ENCODE results near the gene CSNK2A3. TPM values are rescaled to one million over a fixed set of nuclear protein-coding genes. Genes with fewer than 3 reads are reported as not detected.

CSNK2A3 gene
- total RNA-seq, 2 experiments from 2014 or later = 1.7 to 2.1 TPM

DNA sequence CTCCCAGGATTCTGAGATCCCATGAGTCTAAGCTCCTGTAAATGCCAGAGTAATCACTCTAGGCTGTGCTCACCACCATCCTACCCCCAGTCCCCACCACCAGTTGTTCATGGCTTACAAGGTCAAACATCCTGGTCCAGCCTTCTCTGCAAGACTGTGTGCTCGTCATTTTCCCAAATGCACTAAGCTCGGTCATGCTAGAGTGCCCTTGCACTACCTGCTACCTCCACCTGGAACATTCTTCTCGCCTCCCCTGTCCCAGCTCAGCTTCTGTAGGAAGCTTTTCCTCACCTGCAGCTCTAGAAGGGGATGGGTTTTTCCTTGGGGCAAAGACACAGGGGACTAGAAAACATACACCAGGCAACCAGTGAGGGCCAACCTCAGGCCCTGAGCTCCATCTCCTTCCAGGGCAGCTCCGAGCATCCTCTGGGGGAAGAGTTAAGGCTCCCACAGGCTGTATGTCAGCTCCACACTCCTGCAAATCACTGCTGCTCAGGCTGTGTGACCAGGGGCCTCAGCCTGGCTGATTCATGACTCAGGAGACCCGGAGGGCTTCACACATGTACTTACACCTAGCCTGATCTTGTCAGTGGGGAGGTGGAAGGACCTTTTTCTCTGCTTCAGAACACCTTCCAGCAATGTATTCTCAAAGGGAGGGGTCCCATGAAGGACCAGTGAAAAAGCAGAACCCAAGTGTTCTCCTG lies 37.2 kb upstream of the CSNK2A3 start:
- POLR2A ChIA-PET = no interaction called here
- intact Hi-C loops (cut with DNase I, micrococcal nuclease) = no loop called here
- no peak overlapping the region for H3K27ac Mint-ChIP-seq
- H3K27me3 Mint-ChIP-seq = no peaks in the 10 kb centered on the region
- H3K4me1 Mint-ChIP-seq = no peaks in the 10 kb centered on the region
- no peak for DNase-seq
- no peaks in the 10 kb centered on the region for H3K36me3 Mint-ChIP-seq (ENCODE audit: low read depth)
- H3K4me3 Mint-ChIP-seq = no peak overlapping the region
- CTCF ChIA-PET = no interaction called here
- ATAC-seq = no peak
- H3K9me3 Mint-ChIP-seq (ENCODE audit: low read depth) = no peaks in the 10 kb centered on the region

DNA sequence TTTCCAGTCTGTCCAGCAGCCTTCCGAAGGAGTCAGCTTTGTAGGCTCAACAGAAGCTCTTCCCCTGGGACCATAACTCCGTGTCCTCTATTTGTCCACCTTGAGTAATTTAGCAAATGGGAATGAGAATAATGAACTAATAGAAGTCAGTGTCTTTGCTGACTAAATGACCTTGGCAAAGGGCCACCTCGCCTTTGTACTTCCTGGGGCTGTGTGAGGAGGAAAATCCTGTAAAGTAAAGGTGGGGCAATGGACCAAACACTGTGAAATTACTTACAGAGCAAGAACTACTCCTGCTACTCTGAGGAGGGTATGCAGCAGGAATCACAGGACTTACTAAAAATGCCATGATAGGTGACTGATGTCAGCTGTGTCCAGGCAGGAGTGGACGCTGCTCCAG lies 36.2 kb upstream of the CSNK2A3 start:
- DNase-seq (no peak), ATAC-seq (no peak)
- no peaks in the 10 kb centered on the region for H3K4me1 Mint-ChIP-seq
- H3K36me3 Mint-ChIP-seq (ENCODE audit: low read depth) = no peaks in the 10 kb centered on the region
- no peaks in the 10 kb centered on the region for H3K27me3 Mint-ChIP-seq
- ChIA-PET POLR2A (no interaction called here), CTCF (no interaction called here)
- no peaks in the 10 kb centered on the region for H3K9me3 Mint-ChIP-seq (ENCODE audit: low read depth)
- no peak overlapping the region for H3K4me3 Mint-ChIP-seq
- no peak overlapping the region for H3K27ac Mint-ChIP-seq
- intact Hi-C loops (cut with DNase I, micrococcal nuclease) = no loop called here

DNA sequence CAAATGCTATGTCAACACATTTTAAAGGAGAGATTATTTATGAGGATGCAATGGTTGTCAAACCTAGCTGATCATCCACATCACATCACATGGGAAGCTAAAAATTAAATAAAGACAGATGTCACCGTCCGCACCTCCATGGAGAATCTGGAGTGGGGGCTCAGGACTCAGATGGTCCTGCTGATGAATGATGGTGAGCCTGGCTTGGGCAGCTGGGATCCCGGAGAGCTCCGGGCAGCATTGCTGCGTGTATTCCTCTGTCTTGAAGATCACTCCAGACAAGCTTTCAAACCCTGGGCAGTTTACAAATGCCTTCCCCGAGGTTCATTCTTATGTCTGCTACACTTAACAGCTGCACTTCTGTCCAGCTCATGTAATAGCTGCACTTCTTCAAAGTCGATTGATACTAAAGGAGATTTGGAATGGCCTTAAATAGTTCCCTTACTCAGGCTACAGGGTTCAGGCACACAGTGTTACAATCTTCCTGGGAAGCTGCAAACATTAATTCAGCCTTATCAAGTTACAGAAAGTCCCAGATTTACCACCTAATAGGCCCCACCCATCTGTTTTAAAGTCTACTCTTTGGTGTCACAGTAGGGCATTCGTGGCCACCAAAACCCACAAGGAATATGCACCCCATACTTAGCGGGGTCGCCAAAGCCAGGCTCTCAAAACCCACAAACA lies 34.7 kb upstream of the CSNK2A3 start:
- Mint-ChIP-seq H3K27me3 (no peaks in the 10 kb centered on the region), H3K4me1 (no peaks in the 10 kb centered on the region), H3K4me3 (no peak overlapping the region), H3K9me3 (ENCODE audit: low read depth) (no peaks in the 10 kb centered on the region), H3K27ac (no peak overlapping the region), H3K36me3 (ENCODE audit: low read depth) (no peaks in the 10 kb centered on the region)
- POLR2A ChIA-PET = no interaction called here
- CTCF ChIA-PET = no interaction called here
- ATAC-seq (no peak), DNase-seq (no peak)
- intact Hi-C loops (cut with DNase I, micrococcal nuclease) = no loop called here

DNA sequence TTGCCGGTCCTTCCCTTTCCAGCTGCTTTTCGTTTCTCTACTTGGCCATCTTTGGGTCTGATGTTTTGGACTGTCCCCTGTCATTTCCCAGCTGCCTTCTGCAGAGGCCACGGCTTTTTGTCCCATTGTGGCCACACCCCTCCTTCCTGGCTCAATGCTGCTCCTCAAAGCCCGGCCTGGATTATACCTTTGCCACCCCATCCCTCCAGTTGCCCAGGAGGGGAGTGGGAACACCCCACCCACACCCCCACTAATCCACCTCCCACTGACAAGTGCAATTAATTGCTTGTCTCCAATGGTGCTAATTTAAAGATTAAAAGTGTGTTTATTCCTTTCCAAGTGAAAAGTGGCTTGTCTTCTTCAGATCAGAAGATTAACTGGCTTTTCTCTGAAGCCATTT lies 34.2 kb upstream of the CSNK2A3 start:
- no peak overlapping the region for H3K4me3 Mint-ChIP-seq
- CTCF ChIA-PET = no interaction called here
- H3K4me1 Mint-ChIP-seq = no peaks in the 10 kb centered on the region
- POLR2A ChIA-PET = no interaction called here
- no peak overlapping the region for H3K27ac Mint-ChIP-seq
- H3K9me3 Mint-ChIP-seq (ENCODE audit: low read depth) = no peaks in the 10 kb centered on the region
- intact Hi-C loops (cut with DNase I, micrococcal nuclease) = no loop called here
- no peak for ATAC-seq
- no peak for DNase-seq
- no peaks in the 10 kb centered on the region for H3K36me3 Mint-ChIP-seq (ENCODE audit: low read depth)
- H3K27me3 Mint-ChIP-seq = no peaks in the 10 kb centered on the region

DNA sequence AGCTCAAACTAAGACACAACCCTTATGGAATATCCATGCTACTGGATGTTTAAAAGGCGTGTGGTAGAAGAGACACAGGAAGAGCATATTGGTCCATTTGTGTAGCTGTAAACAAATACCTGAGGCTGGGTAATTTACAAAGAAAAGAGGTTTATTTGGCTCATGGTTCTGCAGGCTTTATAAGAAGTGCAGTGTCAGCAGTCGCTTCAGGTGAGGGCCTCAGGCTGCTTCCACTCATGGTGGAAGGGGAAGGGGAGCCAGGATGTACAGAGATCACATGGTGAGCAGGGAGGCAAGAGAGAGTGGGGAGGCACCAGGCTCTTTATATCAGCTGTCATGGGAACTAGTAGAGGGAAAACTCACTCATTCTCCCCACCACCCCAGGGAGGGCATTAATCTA lies 31.8 kb upstream of the CSNK2A3 start:
- Mint-ChIP-seq H3K4me3 (no peak overlapping the region), H3K27ac (no peak overlapping the region), H3K4me1 (no peaks in the 10 kb centered on the region), H3K9me3 (ENCODE audit: low read depth) (no peaks in the 10 kb centered on the region), H3K27me3 (no peaks in the 10 kb centered on the region), H3K36me3 (ENCODE audit: low read depth) (no peaks in the 10 kb centered on the region)
- POLR2A ChIA-PET = no interaction called here
- intact Hi-C loops (cut with DNase I, micrococcal nuclease) = no loop called here
- CTCF ChIA-PET = no interaction called here
- ATAC-seq (no peak), DNase-seq (no peak)

DNA sequence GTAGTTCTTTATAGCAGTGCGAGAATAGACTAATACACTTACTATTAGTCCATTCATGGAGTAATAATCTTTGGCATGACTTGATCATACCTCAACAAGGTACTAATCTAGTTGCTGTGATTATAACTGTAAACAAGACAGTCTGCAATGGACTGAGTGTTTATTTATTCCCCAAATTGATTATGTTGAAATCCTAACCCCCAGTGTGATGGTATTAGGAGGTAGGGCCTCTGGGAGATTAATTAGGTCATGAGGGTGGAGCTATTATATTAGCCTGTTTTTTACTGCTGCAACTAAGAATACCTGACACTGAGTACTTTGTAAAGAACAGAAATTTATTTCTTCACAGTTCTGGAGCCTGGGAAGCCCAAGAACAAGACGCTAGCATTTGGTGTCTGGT lies 30.9 kb upstream of the CSNK2A3 start:
- no peaks in the 10 kb centered on the region for H3K4me1 Mint-ChIP-seq
- CTCF ChIA-PET = no interaction called here
- ATAC-seq = no peak
- intact Hi-C loops (cut with DNase I, micrococcal nuclease) = no loop called here
- no peaks in the 10 kb centered on the region for H3K9me3 Mint-ChIP-seq (ENCODE audit: low read depth)
- H3K36me3 Mint-ChIP-seq (ENCODE audit: low read depth) = no peaks in the 10 kb centered on the region
- no peaks in the 10 kb centered on the region for H3K27me3 Mint-ChIP-seq
- POLR2A ChIA-PET = no interaction called here
- no peak overlapping the region for H3K4me3 Mint-ChIP-seq
- no peak for DNase-seq
- H3K27ac Mint-ChIP-seq = no peak overlapping the region

DNA sequence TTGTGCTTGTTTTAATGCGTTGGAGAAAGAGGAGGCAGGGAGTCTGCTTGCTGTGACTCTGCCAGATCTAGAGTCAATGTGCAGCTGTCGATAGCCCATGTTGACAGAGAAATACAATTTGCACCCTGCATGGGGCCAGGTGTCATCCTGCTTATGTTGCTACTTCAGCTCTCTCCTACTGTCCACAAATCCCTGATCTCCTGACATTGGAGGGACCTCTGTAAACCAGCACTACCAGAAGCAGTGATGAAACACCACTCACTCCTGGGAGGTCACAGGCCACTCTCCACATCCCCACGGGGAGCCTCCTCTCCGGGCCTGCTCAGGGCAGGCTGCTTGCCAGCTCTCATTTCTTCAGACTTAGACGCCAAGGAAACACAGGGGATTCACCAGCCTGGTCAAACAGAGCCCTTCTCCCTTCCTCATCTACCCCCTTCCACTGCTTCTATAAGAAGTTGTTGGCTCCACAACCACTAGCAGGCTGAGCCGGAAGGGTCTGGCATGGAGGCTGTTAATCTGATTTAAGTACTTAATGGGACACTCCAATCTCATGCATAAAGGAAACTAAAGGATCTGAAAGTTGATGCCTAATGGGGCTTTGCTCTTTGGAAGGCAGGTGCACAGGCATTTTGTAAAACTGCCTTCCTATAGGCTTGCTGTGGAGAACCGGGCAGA lies 29.9 kb upstream of the CSNK2A3 start:
- Mint-ChIP-seq H3K9me3 (ENCODE audit: low read depth) (no peaks in the 10 kb centered on the region), H3K4me3 (no peak overlapping the region), H3K27me3 (no peaks in the 10 kb centered on the region), H3K4me1 (no peaks in the 10 kb centered on the region), H3K36me3 (ENCODE audit: low read depth) (no peaks in the 10 kb centered on the region), H3K27ac (no peak overlapping the region)
- ATAC-seq = no peak
- POLR2A ChIA-PET = no interaction called here
- intact Hi-C loops (cut with DNase I, micrococcal nuclease) = no loop called here
- no peak for DNase-seq
- CTCF ChIA-PET = interaction anchor here (0.6 kb wide), 1 partner anchor 40 kb away, joined by 4 read pairs; no protein-coding TSS in a partner anchor

DNA sequence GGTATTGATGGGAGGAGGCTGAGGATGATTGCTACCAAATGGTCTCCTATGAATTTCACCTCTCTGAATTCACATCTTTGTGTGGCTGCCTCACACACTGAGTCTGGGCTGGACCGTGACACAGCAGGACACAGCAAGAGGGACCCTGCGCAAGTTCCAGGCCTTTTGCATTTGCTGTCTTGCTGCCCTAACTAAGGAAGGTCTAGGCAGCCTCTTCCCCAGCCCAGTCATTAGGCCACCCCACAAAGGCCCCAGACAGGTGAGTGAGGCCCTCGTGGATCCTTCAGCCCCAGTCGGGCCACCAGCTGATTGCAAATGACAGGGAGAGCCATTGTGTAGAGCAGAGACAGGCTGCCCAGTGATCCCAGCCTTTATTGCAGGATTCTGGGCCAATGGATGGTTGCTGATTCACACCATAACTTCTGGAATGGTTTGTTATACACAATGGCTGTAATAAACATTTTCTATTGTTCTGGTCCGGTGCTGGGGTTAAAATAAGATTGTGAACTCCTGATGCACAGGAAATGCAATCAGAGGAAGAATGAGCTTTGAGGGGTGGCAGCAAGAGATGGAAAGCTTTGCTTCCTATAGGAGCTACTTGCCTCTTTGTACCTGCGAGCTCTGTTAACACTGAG lies 28.5 kb upstream of the CSNK2A3 start:
- no peak for ATAC-seq
- DNase-seq = no peak
- intact Hi-C loops (cut with DNase I, micrococcal nuclease) = no loop called here
- ChIA-PET CTCF (interaction anchor here (0.6 kb wide), 1 partner anchor 73 kb away, joined by 3 read pairs; no protein-coding TSS in a partner anchor), POLR2A (no interaction called here)
- no peaks in the 10 kb centered on the region for H3K9me3 Mint-ChIP-seq (ENCODE audit: low read depth)
- no peaks in the 10 kb centered on the region for H3K36me3 Mint-ChIP-seq (ENCODE audit: low read depth)
- H3K27ac Mint-ChIP-seq = no peak overlapping the region
- H3K4me3 Mint-ChIP-seq = no peak overlapping the region
- H3K27me3 Mint-ChIP-seq = no peaks in the 10 kb centered on the region
- H3K4me1 Mint-ChIP-seq = no peaks in the 10 kb centered on the region

DNA sequence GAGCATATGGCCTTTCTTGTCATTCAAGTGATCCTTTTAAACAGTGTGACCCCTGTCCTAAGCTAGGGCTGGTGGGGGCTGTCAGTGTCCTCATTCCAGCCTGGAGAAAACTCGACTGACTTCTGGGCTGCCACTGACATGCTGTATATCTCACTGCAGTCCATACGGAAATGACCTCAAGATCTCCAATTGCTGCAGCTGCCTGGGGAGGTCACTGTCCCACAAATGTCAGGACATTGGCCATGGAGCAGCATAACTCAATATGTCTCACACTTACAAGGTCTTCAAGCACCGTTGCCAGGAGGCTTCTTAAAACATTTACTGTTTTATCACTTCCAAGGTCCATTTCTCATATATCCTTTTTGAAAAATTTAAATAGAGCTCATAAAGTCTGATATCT lies 27.8 kb upstream of the CSNK2A3 start:
- CTCF ChIA-PET = interaction anchor here (0.6 kb wide), 1 partner anchor 74 kb away, joined by 3 read pairs; no protein-coding TSS in a partner anchor
- no peak overlapping the region for H3K27ac Mint-ChIP-seq
- POLR2A ChIA-PET = no interaction called here
- no peak overlapping the region for H3K4me3 Mint-ChIP-seq
- H3K9me3 Mint-ChIP-seq (ENCODE audit: low read depth) = no peaks in the 10 kb centered on the region
- intact Hi-C loops (cut with DNase I, micrococcal nuclease) = no loop called here
- no peaks in the 10 kb centered on the region for H3K4me1 Mint-ChIP-seq
- H3K27me3 Mint-ChIP-seq = no peaks in the 10 kb centered on the region
- H3K36me3 Mint-ChIP-seq (ENCODE audit: low read depth) = no peaks in the 10 kb centered on the region
- ATAC-seq (no peak), DNase-seq (no peak)

DNA sequence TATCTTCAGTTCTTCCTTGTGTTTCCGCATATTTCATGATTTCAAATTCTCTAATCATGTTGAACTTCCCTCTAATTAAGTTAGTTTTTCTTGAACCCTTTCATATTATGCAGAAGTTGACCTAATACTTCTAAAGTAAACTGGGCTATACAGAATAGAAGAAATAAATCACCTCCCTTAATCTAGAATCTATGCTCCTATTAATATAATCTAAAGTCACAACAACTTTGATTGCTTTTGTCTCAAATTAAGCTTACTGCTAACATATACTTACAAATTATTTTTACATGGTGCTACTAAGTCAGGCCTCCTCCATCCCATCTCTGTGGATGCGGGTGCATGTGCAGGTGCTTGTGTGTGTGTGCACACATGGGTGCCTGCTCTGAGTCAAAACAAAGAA lies 27.3 kb upstream of the CSNK2A3 start:
- CTCF ChIA-PET = no interaction called here
- no peaks in the 10 kb centered on the region for H3K36me3 Mint-ChIP-seq (ENCODE audit: low read depth)
- POLR2A ChIA-PET = no interaction called here
- no peak overlapping the region for H3K4me3 Mint-ChIP-seq
- no peaks in the 10 kb centered on the region for H3K4me1 Mint-ChIP-seq
- intact Hi-C loops (cut with DNase I, micrococcal nuclease) = no loop called here
- H3K27me3 Mint-ChIP-seq = no peaks in the 10 kb centered on the region
- ATAC-seq = no peak
- DNase-seq = no peak
- H3K9me3 Mint-ChIP-seq (ENCODE audit: low read depth) = no peaks in the 10 kb centered on the region
- H3K27ac Mint-ChIP-seq = no peak overlapping the region

DNA sequence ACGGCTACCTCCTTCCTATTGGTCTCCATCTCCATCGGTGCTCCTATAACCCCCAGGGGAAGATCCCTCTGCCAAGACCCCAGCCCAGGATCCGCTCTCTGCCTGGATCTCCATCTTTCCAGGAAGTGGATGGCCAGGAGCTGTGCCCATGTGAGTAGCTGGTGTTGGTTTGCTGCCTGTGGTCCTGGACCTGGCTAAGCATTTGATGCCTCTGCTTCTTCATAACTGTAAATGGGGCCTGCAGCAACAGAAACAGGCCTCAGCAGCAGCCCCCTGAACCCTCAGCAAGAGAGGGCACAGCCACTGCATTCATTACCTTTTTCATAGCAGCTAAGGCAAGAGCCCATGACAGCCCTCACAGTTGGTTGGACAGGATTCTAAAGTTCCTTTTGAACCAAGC lies 26.6 kb upstream of the CSNK2A3 start:
- Mint-ChIP-seq H3K36me3 (ENCODE audit: low read depth) (no peaks in the 10 kb centered on the region), H3K4me1 (no peaks in the 10 kb centered on the region), H3K27me3 (no peaks in the 10 kb centered on the region), H3K9me3 (ENCODE audit: low read depth) (no peaks in the 10 kb centered on the region), H3K27ac (no peak overlapping the region), H3K4me3 (no peak overlapping the region)
- ChIA-PET CTCF (no interaction called here), POLR2A (no interaction called here)
- DNase-seq (no peak), ATAC-seq (no peak)
- intact Hi-C loops (cut with DNase I, micrococcal nuclease) = no loop called here
